ENCODE results near the gene XCL1.

DNA sequence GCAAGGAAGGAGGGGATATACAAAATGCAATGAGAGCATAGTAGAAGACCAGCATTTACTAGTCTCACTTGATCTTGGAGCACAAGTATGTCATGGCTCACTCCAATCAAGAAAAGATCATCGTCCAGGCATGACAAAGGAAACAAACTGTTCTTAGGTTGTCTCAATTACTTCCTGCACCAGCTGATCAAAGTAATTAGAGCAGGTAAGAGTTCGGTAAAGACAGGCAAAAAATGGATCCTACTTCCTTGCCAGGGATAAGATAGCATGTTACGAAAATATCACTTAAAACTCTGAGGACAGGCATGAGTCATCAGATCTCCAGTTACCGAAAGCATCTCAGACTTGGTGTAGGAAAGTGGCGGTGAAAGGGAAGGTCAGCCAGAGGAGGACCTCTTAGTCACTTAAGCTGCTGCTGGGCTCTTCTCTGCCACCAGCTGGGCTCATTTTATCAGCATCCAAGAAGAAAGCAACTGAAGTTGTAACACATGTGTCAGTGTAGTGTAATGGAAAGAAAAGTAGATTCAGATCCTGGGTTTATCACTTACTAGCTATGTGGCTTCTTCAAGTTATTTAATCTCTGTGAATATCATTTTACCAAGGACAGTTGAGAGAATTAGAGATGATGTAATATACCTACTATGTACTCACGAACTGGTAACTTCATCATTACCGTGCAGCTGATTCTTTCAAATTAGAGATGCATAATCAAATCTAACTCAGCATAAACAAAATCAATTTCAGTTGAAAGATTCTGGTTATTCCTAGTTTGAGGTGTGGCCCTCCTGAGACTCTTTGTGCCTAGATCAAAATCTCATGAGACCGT, 46.8 kb downstream of the XCL1 start:
- TF ChIP-seq, protein P1, sequence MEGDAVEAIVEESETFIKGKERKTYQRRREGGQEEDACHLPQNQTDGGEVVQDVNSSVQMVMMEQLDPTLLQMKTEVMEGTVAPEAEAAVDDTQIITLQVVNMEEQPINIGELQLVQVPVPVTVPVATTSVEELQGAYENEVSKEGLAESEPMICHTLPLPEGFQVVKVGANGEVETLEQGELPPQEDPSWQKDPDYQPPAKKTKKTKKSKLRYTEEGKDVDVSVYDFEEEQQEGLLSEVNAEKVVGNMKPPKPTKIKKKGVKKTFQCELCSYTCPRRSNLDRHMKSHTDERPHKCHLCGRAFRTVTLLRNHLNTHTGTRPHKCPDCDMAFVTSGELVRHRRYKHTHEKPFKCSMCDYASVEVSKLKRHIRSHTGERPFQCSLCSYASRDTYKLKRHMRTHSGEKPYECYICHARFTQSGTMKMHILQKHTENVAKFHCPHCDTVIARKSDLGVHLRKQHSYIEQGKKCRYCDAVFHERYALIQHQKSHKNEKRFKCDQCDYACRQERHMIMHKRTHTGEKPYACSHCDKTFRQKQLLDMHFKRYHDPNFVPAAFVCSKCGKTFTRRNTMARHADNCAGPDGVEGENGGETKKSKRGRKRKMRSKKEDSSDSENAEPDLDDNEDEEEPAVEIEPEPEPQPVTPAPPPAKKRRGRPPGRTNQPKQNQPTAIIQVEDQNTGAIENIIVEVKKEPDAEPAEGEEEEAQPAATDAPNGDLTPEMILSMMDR (conservative IDR thresholded peaks at IDR 0.05 in 1 of 2, IDR thresholded peaks at IDR 0.05 in 1 of 2; ENCODE audit: low read depth in 1 of 2, low read length in 2 of 2): no peak
- TF ChIP-seq EZH2 (IDR thresholded peaks at IDR 0.05; ENCODE audit: low read length, missing control alignments): no peak

Data from fibroblast of lung (primary cell).